DMS53 treated with DMSO at 0.1 percent for 48 hours (cell line): ENCODE data around the gene SIX3.

Experiments used
- DNase-seq: peaks from one replicate; lab custom pipeline; 2025; ENCODE audit not compliant: unreplicated experiment; lab: John Stamatoyannopoulos, UW

Gene SIX3

GRCh38 chr2:44942304-44943030, 965 bp downstream of the SIX3 start:
- no peak for DNase-seq

- DNase-seq: no peak
These were observed 1.7 kb downstream of the SIX3 start for GRCh38 chr2:44943031-44943692.

GRCh38 chr2:44943693-44944101, 2.2 kb downstream of the SIX3 start:
- no peak for DNase-seq

GRCh38 chr2:44944102-44944951, 2.8 kb downstream of the SIX3 start:
- no peak for DNase-seq

- DNase-seq: no peak
These were observed 3.6 kb downstream of the SIX3 start for GRCh38 chr2:44944952-44945612.

- no peak for DNase-seq
These were observed 4.3 kb downstream of the SIX3 start for GRCh38 chr2:44945676-44946371.

GRCh38 chr2:44946372-44947027, 5.0 kb downstream of the SIX3 start:
- DNase-seq: no peak

GRCh38 chr2:44947028-44947375, 5.5 kb downstream of the SIX3 start:
- DNase-seq: no peak

- no peak for DNase-seq
These were observed 7.2 kb downstream of the SIX3 start for GRCh38 chr2:44948565-44949328.

- no peak for DNase-seq
These were observed 8.0 kb downstream of the SIX3 start for GRCh38 chr2:44949329-44950151.

- no peak for DNase-seq
These were observed 9.1 kb downstream of the SIX3 start for GRCh38 chr2:44950646-44951045.

GRCh38 chr2:44951124-44951523, 9.6 kb downstream of the SIX3 start:
- no peak for DNase-seq

GRCh38 chr2:44951714-44952113, 10.2 kb downstream of the SIX3 start:
- no peak for DNase-seq

- DNase-seq: peak; percentile 72
These were observed 10.8 kb downstream of the SIX3 start for GRCh38 chr2:44952143-44952805.

- DNase-seq: peak; percentile 31
These were observed 11.4 kb downstream of the SIX3 start for GRCh38 chr2:44952806-44953498.

GRCh38 chr2:44953499-44953883, 12.0 kb downstream of the SIX3 start:
- DNase-seq: no peak

GRCh38 chr2:44954447-44954888, 13.0 kb downstream of the SIX3 start:
- DNase-seq: no peak
